Fibroblast of skin of back (primary cell): ENCODE results near the gene PDE5A.
"Not testable (repeated sequence)": the region's sequence is repeated elsewhere in the genome, so short reads cannot be mapped to it uniquely, and the experiment has no call there.

Experiments used
- DNase-seq: peaks from one replicate; pipeline ENCODE4 v3.0.0-alpha.2; 2013

Gene PDE5A

GRCh38 chr4:119518230-119518892, 110.2 kb downstream of the PDE5A start:
- no peak for DNase-seq

GRCh38 chr4:119517361-119518229, 111.0 kb downstream of the PDE5A start:
- DNase-seq, result peak; percentile 90

DNA sequence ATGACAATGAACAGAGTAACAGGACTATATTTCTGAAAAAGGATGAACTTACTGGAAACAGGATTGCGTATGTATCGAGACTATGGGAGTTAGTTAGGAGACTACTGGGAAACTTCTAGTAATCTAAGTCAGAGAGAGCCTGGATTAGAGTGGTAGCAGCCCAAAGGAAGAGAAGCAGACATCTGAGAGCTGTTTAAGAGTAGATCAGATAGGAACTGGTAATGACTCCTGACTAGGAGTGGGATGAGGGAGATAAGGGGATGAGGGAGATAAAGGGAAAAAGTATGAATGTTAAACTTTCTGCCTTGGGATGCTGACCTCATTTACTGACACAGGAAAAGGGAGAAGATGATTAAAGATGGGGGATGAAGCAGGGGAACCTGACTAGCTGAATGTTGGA, 116.2 kb downstream of the PDE5A start:
- DNase-seq, result no peak

DNA sequence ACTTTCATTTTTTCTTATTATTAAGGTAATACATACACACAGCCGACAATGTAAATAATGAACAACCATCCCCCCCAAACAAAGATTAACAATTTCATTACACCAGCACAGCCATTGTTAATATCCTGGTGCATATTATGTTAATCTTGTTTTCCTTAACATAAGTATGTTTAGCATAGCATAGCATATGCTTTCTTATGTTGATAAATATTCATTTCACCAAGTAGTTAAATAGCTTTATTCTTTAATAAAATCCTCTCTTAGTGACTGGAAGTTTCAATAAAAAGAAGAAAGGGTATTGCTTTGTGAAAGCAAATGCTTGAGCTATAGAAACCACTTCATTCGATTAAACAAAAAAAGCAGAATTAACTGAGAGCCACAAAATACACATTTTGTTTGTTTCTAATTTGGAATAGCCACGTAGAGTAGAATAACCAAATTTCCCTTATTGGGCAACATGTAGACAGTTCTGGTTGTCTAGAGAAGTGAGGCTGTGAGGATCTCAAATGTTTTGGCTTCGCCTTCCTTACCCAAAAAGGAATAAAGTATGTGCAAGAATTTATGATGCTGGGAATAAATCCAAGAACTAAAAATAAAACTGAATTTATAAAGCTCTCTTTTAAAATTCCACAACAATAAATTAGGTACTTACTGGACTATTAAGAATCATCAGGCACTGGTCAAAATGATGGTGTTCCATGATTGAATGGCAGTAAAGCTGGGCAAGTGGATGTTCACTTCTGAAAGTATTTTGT, 118.0 kb downstream of the PDE5A start:
- peak; percentile 66 for DNase-seq

GRCh38 chr4:119508281-119508680, 120.3 kb downstream of the PDE5A start:
- DNase-seq, result peak; percentile 35

DNA sequence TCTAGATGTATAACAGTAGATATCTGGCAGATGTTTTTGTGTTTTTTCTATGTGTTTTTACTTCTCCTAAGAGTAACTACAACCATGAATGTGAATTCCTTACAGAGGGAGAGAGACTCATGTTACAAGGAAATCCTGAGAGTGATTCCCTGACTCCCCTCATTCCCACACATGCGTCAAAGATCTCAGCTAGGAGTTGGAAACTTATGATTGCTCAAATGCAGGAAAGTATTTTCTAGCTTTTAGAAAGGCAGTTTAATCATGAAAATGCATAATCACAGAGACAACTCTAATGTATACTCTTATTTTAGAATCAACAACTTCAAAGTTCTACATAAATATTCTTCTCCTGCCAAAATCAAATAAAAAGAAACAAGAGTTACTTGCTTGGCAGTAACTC, 121.8 kb downstream of the PDE5A start:
- DNase-seq, result peak; percentile 29

GRCh38 chr4:119504616-119505015, 124.0 kb downstream of the PDE5A start:
- no peak for DNase-seq

- DNase-seq, result no peak
Observed at GRCh38 chr4:119501740-119502139, 126.9 kb downstream of the PDE5A start.

GRCh38 chr4:119498527-119498926, 130.1 kb downstream of the PDE5A start:
- no peak for DNase-seq

GRCh38 chr4:119493886-119494285, 134.7 kb downstream of the PDE5A start:
- no peak for DNase-seq

DNA sequence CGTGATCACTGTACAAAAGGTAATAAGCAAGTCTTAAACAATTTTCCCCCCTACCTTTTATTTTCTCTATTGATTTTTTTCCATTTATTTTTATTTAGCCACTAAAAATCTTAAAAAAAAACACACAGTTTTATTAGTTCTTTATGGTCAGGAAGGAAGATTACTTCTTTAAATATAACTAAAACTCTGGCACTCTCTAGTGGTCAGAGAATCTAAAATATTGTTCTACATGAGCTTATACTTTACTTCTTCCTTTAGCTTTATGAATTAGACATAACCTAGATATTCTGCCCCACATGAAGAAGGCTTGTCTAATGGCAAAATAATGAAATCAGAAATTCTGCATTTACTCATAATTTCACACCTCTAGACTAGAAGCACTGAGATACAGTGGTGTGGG, 135.2 kb downstream of the PDE5A start:
- DNase-seq, result peak; percentile 28

DNA sequence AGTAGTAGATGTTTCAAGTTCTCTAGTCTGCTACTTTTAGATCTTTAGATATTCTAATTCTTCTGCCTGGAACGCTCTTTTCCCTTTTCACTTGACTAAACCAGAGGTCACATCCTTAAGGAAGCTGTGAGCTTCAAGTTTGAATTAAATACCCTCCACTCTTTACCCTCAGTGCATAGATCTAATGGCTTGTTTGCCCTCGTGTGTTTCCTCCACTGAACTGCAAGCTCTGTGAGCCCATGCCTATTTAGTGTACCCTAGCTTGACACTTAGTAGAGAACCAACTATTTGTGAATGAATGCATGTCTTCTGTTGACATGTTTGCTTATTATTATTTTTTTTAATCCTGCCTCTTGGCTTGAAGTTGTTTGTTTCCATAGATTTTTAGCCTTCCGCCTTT, 138.3 kb downstream of the PDE5A start:
- peak; percentile 27 for DNase-seq

GRCh38 chr4:119489305-119489704, 139.3 kb downstream of the PDE5A start:
- DNase-seq, result no peak

- DNase-seq, result no peak
Observed at GRCh38 chr4:119480331-119480730, 148.3 kb downstream of the PDE5A start.

DNA sequence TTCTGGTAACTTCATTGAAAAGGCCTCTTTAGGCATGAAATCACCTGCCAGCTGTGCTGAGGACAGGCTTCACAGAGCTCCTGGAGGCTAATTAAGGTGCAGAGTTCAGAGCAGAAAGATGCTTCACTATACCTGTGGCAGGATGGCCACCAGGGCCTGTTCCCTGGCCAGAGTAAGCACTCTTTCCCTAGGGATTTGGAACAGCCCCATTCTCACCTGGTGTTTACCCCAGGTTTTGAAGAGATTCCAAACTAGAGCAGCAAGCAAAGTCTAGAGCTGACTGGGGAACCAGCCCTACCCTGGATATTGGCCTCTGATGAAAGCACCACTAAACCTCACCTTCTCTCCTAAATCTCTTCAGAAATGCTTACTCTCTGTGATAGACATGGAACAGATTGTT, 148.8 kb downstream of the PDE5A start:
- no peak for DNase-seq

DNA sequence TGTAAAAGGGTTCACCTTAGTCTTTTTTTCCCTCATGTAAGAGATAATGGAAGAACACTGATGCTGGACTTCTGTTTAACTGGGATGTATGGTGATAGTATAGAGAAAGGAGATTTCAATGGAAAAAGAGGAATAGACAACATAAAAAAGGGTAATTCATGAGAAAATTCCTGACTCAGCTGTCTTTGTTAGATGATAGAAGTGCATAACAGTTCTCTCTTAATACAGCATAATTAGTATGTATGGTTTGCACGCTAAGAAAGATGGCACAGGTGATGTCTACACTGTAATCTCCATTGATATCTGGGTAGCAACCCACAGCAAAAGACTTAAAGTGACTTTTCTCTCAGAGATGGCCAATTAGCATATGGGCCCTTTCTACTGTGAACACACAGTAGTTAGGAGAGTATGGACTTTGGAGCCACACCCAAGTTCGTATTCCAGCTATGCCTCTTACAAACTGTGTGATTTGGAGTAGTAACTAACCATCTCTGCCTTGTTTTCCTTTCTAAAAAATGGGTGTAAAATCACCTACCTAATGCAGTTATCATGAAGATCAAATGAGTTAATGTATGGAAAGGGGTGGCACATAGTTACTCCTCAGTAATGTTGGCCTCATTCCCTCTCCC, 149.3 kb downstream of the PDE5A start:
- DNase-seq, result no peak

DNA sequence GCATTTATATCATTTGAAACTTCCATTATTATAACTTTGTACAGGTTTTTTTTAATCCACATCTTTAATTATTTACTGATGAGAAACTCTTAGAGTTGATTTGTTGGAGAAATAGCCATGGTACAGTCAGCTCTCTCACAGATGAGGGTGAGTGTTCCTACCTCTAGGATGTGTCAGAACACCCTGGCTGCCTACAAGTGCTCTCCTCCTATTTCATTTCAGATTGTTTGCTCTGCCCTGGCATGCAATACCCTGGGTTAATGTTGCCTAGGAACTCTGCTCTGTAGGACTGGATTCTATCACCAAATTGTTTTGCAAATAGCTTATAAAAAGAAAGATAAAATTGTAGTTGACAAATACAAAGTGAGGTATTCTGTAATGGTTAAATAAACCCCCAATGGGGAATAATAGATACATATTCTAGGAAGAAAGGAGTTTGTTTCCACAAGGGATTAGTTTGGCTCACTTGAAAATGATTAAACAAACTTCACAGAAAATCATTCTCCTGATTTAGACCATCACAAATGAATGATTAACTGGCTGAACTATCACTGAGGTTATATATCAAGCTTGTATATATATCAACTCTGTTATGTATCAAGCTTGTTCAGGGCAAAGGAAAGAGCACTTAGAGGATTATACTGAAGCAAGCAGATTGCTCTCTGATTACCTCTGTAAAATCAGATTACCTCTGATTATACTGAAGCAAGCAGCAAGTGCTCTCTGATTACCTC, 150.0 kb downstream of the PDE5A start:
- no peak for DNase-seq

GRCh38 chr4:119477412-119478053, 151.1 kb downstream of the PDE5A start:
- DNase-seq, result no peak

DNA sequence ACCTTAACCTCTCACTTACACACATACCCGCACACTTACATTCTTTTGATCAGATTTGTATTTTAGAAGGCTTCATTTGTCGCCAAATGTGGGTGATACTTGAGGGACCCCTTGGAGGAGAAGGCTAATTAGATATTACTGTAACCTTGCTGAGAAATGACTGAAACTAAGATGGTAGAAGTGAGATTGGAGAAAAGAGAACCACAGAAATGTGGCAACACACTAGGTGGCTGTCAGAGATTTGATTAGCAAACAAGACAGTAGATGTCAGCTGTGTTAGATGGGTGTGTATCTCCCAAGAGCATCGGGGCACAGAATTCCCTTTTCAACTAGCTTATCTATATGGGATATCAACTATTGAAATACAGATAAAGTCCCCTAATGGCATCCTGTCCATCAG, 157.3 kb downstream of the PDE5A start:
- no peak for DNase-seq

DNA sequence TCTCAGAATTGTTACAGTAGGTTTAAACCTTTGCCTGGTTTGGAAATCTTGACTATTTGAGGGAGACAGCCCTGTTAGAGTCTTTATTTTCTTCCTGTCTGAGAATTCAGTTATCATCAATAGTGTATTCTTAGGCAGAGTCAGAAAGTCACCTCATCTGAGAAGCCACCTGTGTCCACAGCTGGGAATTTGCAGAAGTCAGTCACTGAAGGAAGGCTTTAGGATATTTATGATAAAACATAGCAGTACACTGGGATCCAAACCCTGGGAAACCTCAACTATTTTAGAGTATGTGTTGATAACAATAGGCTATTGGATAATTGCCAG, 157.9 kb downstream of the PDE5A start:
- DNase-seq, result not testable (repeated sequence)

DNA sequence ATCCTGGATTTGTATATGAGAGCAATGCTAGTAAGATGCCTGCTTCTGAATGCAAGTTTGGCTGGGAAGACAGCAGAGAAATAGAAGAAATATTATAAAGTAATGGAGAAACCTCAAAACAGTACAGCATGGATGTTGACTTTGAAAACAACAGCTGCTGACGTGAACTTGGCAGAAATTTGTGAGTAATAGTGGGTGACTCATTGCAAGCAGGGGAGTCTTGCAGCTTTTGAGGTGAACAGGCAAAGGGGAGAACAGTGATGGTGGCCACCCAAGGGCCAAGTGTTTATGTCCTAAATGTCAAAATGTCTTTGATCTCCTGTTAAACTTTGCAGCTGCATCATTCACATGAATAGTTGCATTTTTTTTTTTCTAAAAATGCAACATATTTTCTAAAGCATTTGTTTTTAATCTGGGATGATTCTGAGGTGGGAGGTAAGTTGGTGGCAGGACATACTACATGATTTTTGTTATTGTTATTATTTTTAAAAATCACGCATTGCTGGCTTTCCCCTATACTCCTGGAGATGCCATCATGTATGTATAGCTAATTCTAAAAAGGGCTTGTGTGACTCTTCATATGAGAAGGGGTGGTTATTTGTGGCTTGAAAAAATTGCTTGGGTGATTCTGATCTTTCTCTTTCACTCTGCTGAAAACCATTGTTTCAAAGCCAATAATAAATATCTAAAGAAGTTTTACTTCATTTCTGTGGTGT, 158.4 kb downstream of the PDE5A start:
- DNase-seq, result peak; percentile 65
